Measurements from ENCODE around the gene LDAF1. TPM values are rescaled to one million over a fixed set of nuclear protein-coding genes. Genes with fewer than 3 reads are reported as not detected.

LDAF1 gene
- total RNA-seq, 1 donor = 47.9 TPM

DNA sequence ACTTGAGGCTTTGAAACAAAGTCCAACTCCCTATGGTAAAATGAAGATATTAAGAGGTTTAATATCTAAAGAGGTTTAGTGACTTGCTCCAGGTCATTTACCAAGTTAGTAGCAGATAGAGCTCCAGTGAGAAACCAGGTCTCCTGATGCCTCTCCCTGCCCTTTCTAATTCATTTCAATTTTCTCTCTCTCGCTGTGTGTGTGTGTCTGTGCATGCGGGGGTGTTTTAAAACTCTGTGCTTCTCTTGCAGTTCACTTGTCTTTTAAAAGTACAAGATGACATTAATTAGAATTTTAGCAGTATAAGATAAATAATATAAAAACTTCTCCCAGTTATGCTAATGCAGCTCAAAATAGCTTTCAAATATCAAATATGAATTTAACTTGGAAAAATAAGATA is 61.1 kb downstream of the LDAF1 start:
- DNase-seq (ENCODE audit: low read depth) = no peak
- TF ChIP-seq, protein P1, sequence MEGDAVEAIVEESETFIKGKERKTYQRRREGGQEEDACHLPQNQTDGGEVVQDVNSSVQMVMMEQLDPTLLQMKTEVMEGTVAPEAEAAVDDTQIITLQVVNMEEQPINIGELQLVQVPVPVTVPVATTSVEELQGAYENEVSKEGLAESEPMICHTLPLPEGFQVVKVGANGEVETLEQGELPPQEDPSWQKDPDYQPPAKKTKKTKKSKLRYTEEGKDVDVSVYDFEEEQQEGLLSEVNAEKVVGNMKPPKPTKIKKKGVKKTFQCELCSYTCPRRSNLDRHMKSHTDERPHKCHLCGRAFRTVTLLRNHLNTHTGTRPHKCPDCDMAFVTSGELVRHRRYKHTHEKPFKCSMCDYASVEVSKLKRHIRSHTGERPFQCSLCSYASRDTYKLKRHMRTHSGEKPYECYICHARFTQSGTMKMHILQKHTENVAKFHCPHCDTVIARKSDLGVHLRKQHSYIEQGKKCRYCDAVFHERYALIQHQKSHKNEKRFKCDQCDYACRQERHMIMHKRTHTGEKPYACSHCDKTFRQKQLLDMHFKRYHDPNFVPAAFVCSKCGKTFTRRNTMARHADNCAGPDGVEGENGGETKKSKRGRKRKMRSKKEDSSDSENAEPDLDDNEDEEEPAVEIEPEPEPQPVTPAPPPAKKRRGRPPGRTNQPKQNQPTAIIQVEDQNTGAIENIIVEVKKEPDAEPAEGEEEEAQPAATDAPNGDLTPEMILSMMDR (IDR thresholded peaks at IDR 0.05; ENCODE audit: insufficient read depth, low read depth, low read length) = no peak
- no peak overlapping the region for H3K4me3 ChIP-seq (ENCODE audit: low read depth, low read length)

DNA sequence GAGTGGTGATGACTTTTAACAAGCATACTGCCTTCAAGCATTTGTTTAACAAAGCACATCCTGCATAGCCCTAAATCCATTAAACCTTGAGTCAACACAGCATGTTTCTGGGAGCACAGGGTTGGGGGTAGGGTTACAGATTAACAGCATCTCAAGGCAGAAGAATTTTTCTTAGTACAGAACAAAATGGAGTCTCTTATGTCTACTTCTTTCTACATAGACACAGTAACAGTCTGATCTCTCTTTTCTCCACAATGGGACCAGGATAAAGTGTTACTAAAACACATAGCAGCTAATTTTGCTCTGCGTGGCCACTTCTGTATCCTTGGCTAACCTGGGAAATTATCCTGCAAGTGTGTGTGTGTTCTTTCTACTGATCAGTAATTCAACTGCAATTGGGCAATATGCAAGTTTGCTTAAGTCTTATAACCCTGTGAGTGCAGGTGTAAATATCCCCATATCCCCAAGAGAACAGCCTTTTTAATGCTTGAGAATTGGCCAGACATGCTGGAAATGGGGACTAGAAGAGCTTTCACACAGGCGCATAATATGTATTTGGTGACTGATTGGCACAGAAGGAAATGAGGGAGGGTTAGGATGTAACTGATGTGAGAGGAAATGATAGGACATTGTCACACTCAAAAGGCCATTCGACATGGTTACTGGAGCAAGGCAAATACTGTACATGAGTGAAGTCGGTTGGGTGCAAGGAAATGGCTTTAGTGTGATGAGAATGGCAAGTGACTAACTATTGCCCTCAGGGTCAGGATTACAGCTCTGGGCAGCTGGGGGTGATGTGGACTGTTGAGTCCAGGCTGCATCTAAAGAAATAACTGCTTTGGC is 64.2 kb downstream of the LDAF1 start:
- TF ChIP-seq, protein P1 (IDR thresholded peaks at IDR 0.05; ENCODE audit: insufficient read depth, low read depth, low read length) = no peak
- no peak for DNase-seq (ENCODE audit: low read depth)
- no peak overlapping the region for H3K4me3 ChIP-seq (ENCODE audit: low read depth, low read length)

DNA sequence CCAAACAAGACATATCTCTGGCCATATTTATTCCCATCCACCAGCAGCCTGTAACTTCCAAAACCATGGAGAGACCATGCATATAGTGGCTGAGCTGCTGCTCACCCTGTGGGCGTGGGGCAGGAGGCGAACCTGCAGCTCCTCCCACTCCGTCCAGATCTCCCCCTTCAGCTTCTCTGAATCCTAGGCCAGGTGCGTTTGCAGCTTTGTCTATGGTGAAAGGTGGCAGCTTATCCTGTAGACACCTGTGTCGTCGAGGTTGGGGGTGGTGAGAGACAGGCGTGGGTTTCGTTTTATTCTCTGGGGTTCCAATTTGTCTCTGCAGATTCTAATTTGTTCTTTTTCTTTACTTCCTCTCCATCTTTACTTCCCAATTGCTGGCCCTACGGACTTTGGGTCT is 65.3 kb downstream of the LDAF1 start:
- no peak for DNase-seq (ENCODE audit: low read depth)
- TF ChIP-seq, protein P1 (IDR thresholded peaks at IDR 0.05; ENCODE audit: insufficient read depth, low read depth, low read length) = no peak
- no peak overlapping the region for H3K4me3 ChIP-seq (ENCODE audit: low read depth, low read length)

DNA sequence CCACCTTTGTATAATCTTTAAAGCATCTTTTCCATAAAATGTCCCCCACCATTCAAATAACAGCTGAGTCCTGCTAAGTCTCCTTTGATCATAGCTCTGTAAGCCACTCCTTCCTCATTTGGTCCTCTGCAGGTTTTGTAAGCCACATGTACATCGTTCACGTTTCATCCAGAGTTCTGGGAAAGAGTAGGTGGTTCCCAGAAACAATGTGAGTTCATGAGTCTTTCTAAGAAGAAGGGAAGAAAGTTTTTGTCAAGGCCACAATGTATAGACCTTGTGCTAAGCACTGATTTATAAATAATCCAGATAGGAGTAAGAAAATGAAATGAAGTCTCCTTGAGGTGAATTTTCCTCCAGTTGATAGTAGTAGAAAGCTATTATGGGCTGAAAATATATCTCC is 66.3 kb downstream of the LDAF1 start:
- DNase-seq (ENCODE audit: low read depth) = no peak
- H3K4me3 ChIP-seq (ENCODE audit: low read depth, low read length) = no peak overlapping the region
- TF ChIP-seq, protein P1 (IDR thresholded peaks at IDR 0.05; ENCODE audit: insufficient read depth, low read depth, low read length) = no peak

DNA sequence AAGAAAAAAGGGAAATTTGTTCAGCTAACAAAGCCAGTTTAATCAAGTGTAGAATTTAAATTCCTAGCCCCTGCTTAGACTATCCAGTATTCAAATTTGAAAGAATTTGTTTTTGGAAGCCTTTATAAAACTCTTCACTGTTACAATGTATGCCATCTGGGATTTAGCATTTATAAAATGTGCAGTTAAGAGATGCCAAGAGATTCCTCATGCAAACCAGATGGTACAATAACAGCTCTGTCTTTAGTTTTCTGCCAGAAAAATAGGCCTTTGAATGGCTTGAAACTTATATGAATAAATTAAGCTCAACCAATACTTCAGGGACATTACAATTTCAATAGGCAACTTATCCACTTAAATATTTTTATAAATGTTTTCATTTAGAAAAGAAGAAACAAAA is 68.3 kb downstream of the LDAF1 start:
- no peak overlapping the region for H3K4me3 ChIP-seq (ENCODE audit: low read depth, low read length)
- no peak for DNase-seq (ENCODE audit: low read depth)
- TF ChIP-seq, protein P1 (IDR thresholded peaks at IDR 0.05; ENCODE audit: insufficient read depth, low read depth, low read length) = no peak

DNA sequence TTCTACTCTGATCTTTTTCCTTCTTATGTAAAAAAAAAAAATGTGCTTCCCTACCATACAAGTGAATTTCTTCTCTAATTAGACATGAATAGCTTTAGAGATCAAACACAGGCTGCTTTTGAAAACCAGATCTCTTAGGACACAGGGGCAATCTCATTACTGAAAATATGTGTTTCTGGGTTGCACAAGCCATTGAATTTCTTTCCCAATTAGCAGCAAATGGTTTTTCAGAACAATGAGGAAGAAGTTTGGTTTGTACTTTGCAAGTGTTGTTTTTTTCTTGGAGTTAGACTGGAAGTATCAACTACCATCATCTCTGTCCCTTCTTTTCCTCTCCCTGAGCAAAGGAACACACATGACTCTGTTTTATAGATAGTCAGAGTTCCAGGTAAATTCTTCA is 69.4 kb downstream of the LDAF1 start:
- DNase-seq (ENCODE audit: low read depth) = no peak
- TF ChIP-seq, protein P1 (IDR thresholded peaks at IDR 0.05; ENCODE audit: insufficient read depth, low read depth, low read length) = no peak

More for the DNA sequence above, 69.4 kb downstream of the LDAF1 start:
- no peak overlapping the region for H3K4me3 ChIP-seq (ENCODE audit: low read depth, low read length)

All from fibroblast of villous mesenchyme (primary cell).